Smooth muscle cell (in vitro differentiated cells): ENCODE results near the gene EXOC6. TPM values are rescaled to one million over a fixed set of nuclear protein-coding genes. Genes with fewer than 3 reads are reported as not detected.

ENCODE experiments used
- DNase-seq: peaks from one replicate; lab custom pipeline; 2025; ENCODE audit not compliant: unreplicated experiment; lab: John Stamatoyannopoulos, UW
- H2AFZ ChIP-seq: fragments of 200-600 bp; sonication (generic); 2 replicates; pipeline ENCODE4 v1.6.0; 2016; ENCODE audit warnings: antibody characterized with exemption, low read depth, mild to moderate bottlenecking
- H3F3A ChIP-seq: fragments of 200-600 bp; sonication (generic); 2 replicates; pipeline ENCODE4 v1.6.0; 2017; ENCODE audit warnings: antibody characterized with exemption, low read depth
- H3K27ac ChIP-seq: fragments of 200-600 bp; sonication (generic); 2 replicates; pipeline ENCODE4 v1.5.1; 2016; ENCODE audit warnings: low read depth, mild to moderate bottlenecking
- H3K27me3 ChIP-seq: fragments of 200-600 bp; sonication (generic); 2 replicates; pipeline ENCODE4 v1.6.1; 2016; ENCODE audit warnings: low read depth, mild to moderate bottlenecking
- H3K36me3 ChIP-seq: fragments of 200-600 bp; sonication (generic); 2 replicates; pipeline ENCODE4 v1.5.1; 2016; ENCODE audit warnings: low read depth
- H3K4me1 ChIP-seq: fragments of 200-600 bp; sonication (generic); 2 replicates; pipeline ENCODE4 v1.5.1; 2016; ENCODE audit warnings: low read depth
- H3K4me2 ChIP-seq: fragments of 200-600 bp; sonication (generic); 2 replicates; pipeline ENCODE4 v1.6.0; 2016; ENCODE audit warnings: mild to moderate bottlenecking
- H3K4me3 ChIP-seq: fragments of 200-600 bp; sonication (generic); 2 replicates; pipeline ENCODE4 v1.5.1; 2016; ENCODE audit warnings: mild to moderate bottlenecking
- H3K79me2 ChIP-seq: fragments of 200-600 bp; sonication (generic); 2 replicates; pipeline ENCODE4 v1.6.0; 2016; ENCODE audit warnings: low read depth, mild to moderate bottlenecking
- H3K9ac ChIP-seq: fragments of 200-600 bp; sonication (generic); 2 replicates; pipeline ENCODE4 v1.6.0; 2016; ENCODE audit warnings: low read depth
- H3K9me3 ChIP-seq: fragments of 200-600 bp; sonication (generic); replicated peaks from 2 replicates; pipeline ENCODE4 v1.5.1; 2016; ENCODE audit warnings: low read depth
- H4K20me1 ChIP-seq: fragments of 200-600 bp; sonication (generic); 2 replicates; pipeline ENCODE4 v1.6.0; 2016; ENCODE audit warnings: low read depth
- CTCF ChIP-seq: fragments of 200-600 bp; sonication (generic); IDR thresholded peaks from 2 replicates; pipeline ENCODE4 v1.5.1; 2017; ENCODE audit warnings: borderline replicate concordance, mild to moderate bottlenecking, antibody characterized with exemption; ENCODE audit not compliant: insufficient read depth, poor library complexity, severe bottlenecking
- WGBS: methylation state at CpG from one replicate; pipeline ENCODE4 v1.1.7; 2016; ENCODE audit warnings: low lambda C conversion rate; 5-methylcytosine and 5-hydroxymethylcytosine counted together
- polyA plus RNA-seq: library from polyadenylated mRNA; unstranded; fragments of >200 nt; fragmentation: Nextera tagmentation; extraction: Ambion mirVana; gene quantifications from 2 replicates; pipeline ENCODE4 v1.2.1, GENCODE V29; 2016
- total RNA-seq: library from RNA; depleted of rRNA; stranded (reverse); fragments of >200 nt; gene quantifications from 2 replicates; pipeline ENCODE4 v1.2.3, GENCODE V29; 2014

The EXOC6 gene
- total and polyA plus RNA-seq, 2 experiments from 2014 or later = 1.7 to 5.2 TPM

GRCh38 chr10:93070378-93071176 lies 222.3 kb downstream of the EXOC6 start:
- H3K79me2 ChIP-seq = no peaks in the 10 kb centered on the region
- peaks cover 31% of the 10 kb centered on the region for H3K4me1 ChIP-seq
- no peak overlapping the region for H2AFZ ChIP-seq
- no peak overlapping the region for H3K9ac ChIP-seq
- H3K9me3 ChIP-seq = no peaks in the 10 kb centered on the region
- no peaks in the 10 kb centered on the region for H3F3A ChIP-seq
- no peak overlapping the region for H3K4me2 ChIP-seq
- peaks cover 100% of the 10 kb centered on the region for H3K27me3 ChIP-seq
- H3K36me3 ChIP-seq = no peaks in the 10 kb centered on the region
- WGBS = 81% methylated on average over 5 of the region's 5 CpGs
- H4K20me1 ChIP-seq = no peaks in the 10 kb centered on the region
- no peak for TF ChIP-seq CTCF
- DNase-seq = no peak
- H3K27ac ChIP-seq = no peak overlapping the region
- no peak overlapping the region for H3K4me3 ChIP-seq

- H3F3A ChIP-seq = no peaks in the 10 kb centered on the region
- H3K9ac ChIP-seq = no peak overlapping the region
- H3K27ac ChIP-seq = no peak overlapping the region
- peaks cover 31% of the 10 kb centered on the region for H3K4me1 ChIP-seq
- no peaks in the 10 kb centered on the region for H4K20me1 ChIP-seq
- H3K36me3 ChIP-seq = no peaks in the 10 kb centered on the region
- no peaks in the 10 kb centered on the region for H3K9me3 ChIP-seq
- H3K4me3 ChIP-seq = no peak overlapping the region
- no peak overlapping the region for H3K4me2 ChIP-seq
- no peaks in the 10 kb centered on the region for H3K79me2 ChIP-seq
- H2AFZ ChIP-seq = no peak overlapping the region
- 60% methylated on average over 7 of the region's 7 CpGs for WGBS
- H3K27me3 ChIP-seq = peaks cover 100% of the 10 kb centered on the region
- DNase-seq = no peak
- no peak for TF ChIP-seq CTCF
Observed at GRCh38 chr10:93071177-93071472, 222.8 kb downstream of the EXOC6 start.

GRCh38 chr10:93071674-93072224 lies 223.4 kb downstream of the EXOC6 start:
- Histone ChIP-seq H3K9ac (no peak overlapping the region), H2AFZ (no peak overlapping the region), H3K36me3 (no peaks in the 10 kb centered on the region), H3K4me1 (peaks cover 31% of the 10 kb centered on the region), H3F3A (no peaks in the 10 kb centered on the region), H3K9me3 (no peaks in the 10 kb centered on the region), H3K27ac (no peak overlapping the region), H3K4me2 (peak overlapping the region; percentile 75), H4K20me1 (no peaks in the 10 kb centered on the region), H3K27me3 (peaks cover 100% of the 10 kb centered on the region), H3K79me2 (no peaks in the 10 kb centered on the region), H3K4me3 (peak overlapping the region; percentile 40)
- WGBS = 4% methylated on average over 36 of the region's 37 CpGs
- DNase-seq = no peak
- TF ChIP-seq CTCF = no peak

GRCh38 chr10:93072225-93072712 lies 223.9 kb downstream of the EXOC6 start:
- H3K4me2 ChIP-seq = peak overlapping the region; percentile 75
- no peaks in the 10 kb centered on the region for H3F3A ChIP-seq
- H3K4me1 ChIP-seq = peaks cover 34% of the 10 kb centered on the region
- no peak for TF ChIP-seq CTCF
- no peak overlapping the region for H3K27ac ChIP-seq
- H4K20me1 ChIP-seq = no peaks in the 10 kb centered on the region
- 7% methylated on average over 27 of the region's 27 CpGs for WGBS
- no peak for DNase-seq
- H3K9me3 ChIP-seq = no peaks in the 10 kb centered on the region
- peak overlapping the region; percentile 40 for H3K4me3 ChIP-seq
- no peaks in the 10 kb centered on the region for H3K79me2 ChIP-seq
- no peaks in the 10 kb centered on the region for H3K36me3 ChIP-seq
- H2AFZ ChIP-seq = no peak overlapping the region
- peaks cover 99% of the 10 kb centered on the region for H3K27me3 ChIP-seq
- no peak overlapping the region for H3K9ac ChIP-seq
